Measurements from ENCODE around the gene PLA2G15. TPM values are rescaled to one million over a fixed set of nuclear protein-coding genes. Genes with fewer than 3 reads are reported as not detected.

Gene PLA2G15
- total RNA-seq, 1 donor from 2014 or later: 26.8 TPM

DNA sequence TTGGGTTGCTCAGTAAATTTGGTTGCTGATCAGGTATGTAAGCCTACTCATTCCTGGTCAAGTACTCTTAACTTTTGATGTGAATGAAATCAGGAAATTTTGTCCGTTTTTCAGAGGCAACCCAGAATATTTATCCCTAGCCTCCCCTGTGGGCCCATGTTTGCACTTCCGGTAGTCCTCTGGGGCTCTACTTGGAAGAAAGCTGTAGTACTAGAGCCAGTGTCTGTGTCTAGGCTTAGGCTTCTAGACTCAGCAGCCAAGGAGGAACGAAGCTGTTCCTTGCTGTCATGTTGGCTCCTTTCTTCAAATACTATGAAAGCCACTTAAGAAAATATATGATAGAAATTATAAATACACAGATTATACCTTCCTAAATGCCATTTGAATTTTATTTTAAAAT is 30.4 kb upstream of the PLA2G15 start:
- Mint-ChIP-seq H3K36me3 (ENCODE audit: low read depth, unreplicated experiment) (peaks cover 7% of the 10 kb centered on the region), H3K27ac (ENCODE audit: unreplicated experiment) (no peak overlapping the region), H3K9me3 (ENCODE audit: unreplicated experiment) (no peaks in the 10 kb centered on the region), H3K4me1 (ENCODE audit: low read depth, unreplicated experiment) (peaks cover 3% of the 10 kb centered on the region), H3K4me3 (ENCODE audit: unreplicated experiment) (no peak overlapping the region), H3K27me3 (ENCODE audit: low read depth, unreplicated experiment) (no peaks in the 10 kb centered on the region)
- no peaks in the 10 kb centered on the region for H3K9me3 ChIP-seq (ENCODE audit: insufficient read depth, low read depth, low read length)
- no peak overlapping the region for H3K4me3 ChIP-seq (ENCODE audit: insufficient read depth, low read depth, low read length)
- no peaks in the 10 kb centered on the region for H3K36me3 ChIP-seq (ENCODE audit: insufficient read depth, low read length)
- H3K4me1 ChIP-seq (ENCODE audit: insufficient read depth, low read length): no peaks in the 10 kb centered on the region
- TF ChIP-seq, protein P1, sequence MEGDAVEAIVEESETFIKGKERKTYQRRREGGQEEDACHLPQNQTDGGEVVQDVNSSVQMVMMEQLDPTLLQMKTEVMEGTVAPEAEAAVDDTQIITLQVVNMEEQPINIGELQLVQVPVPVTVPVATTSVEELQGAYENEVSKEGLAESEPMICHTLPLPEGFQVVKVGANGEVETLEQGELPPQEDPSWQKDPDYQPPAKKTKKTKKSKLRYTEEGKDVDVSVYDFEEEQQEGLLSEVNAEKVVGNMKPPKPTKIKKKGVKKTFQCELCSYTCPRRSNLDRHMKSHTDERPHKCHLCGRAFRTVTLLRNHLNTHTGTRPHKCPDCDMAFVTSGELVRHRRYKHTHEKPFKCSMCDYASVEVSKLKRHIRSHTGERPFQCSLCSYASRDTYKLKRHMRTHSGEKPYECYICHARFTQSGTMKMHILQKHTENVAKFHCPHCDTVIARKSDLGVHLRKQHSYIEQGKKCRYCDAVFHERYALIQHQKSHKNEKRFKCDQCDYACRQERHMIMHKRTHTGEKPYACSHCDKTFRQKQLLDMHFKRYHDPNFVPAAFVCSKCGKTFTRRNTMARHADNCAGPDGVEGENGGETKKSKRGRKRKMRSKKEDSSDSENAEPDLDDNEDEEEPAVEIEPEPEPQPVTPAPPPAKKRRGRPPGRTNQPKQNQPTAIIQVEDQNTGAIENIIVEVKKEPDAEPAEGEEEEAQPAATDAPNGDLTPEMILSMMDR (IDR thresholded peaks at IDR 0.05; ENCODE audit: insufficient read depth, low read depth, low read length): no peak
- TF ChIP-seq EZH2 (IDR thresholded peaks at IDR 0.05; ENCODE audit: insufficient read depth, low read length): no peak
- peaks cover 7% of the 10 kb centered on the region for H4K20me1 ChIP-seq (ENCODE audit: insufficient read depth, low read length)
- FAIRE-seq: no peak
- no peak for DNase-seq (ENCODE audit: low read depth)
- no peak overlapping the region for H3K27ac ChIP-seq (ENCODE audit: low read depth, low read length)
- H3K4me2 ChIP-seq (ENCODE audit: low read length): no peak overlapping the region
- no peak overlapping the region for H2AFZ ChIP-seq (ENCODE audit: low read depth, low read length)
- H3K9ac ChIP-seq (ENCODE audit: low read length): no peak overlapping the region
- no peaks in the 10 kb centered on the region for H3K27me3 ChIP-seq (ENCODE audit: insufficient read depth, low read length)
- peaks cover 4% of the 10 kb centered on the region for H3K79me2 ChIP-seq (ENCODE audit: insufficient read depth, low read length)

DNA sequence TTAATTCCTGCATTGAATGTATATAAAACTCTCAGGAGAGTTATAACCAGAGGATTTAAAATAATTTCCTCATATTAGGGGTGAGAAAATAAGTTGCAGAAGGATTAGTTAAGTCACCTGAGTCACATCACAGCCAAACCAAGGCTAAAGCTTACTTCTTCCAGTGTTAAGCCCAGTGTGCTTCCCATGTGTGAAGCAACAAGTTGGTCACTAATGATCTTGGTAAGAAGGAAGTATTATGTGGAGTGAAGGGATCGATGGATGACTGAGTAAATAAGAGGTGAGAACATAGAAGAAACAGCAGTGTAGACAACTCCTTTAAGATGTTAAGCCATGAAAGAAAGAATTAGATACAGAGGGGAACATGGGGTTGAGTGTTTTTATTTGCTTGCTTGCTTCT is 29.9 kb upstream of the PLA2G15 start:
- DNase-seq (ENCODE audit: low read depth) (no peak), FAIRE-seq (no peak)
- no peaks in the 10 kb centered on the region for H3K36me3 ChIP-seq (ENCODE audit: insufficient read depth, low read length)
- Mint-ChIP-seq H3K9me3 (ENCODE audit: unreplicated experiment) (no peaks in the 10 kb centered on the region), H3K27me3 (ENCODE audit: low read depth, unreplicated experiment) (no peaks in the 10 kb centered on the region), H3K27ac (ENCODE audit: unreplicated experiment) (no peak overlapping the region), H3K4me1 (ENCODE audit: low read depth, unreplicated experiment) (peaks cover 3% of the 10 kb centered on the region), H3K36me3 (ENCODE audit: low read depth, unreplicated experiment) (peaks cover 7% of the 10 kb centered on the region), H3K4me3 (ENCODE audit: unreplicated experiment) (no peak overlapping the region)
- no peaks in the 10 kb centered on the region for H3K27me3 ChIP-seq (ENCODE audit: insufficient read depth, low read length)
- no peaks in the 10 kb centered on the region for H3K4me1 ChIP-seq (ENCODE audit: insufficient read depth, low read length)
- peaks cover 4% of the 10 kb centered on the region for H3K79me2 ChIP-seq (ENCODE audit: insufficient read depth, low read length)
- TF ChIP-seq EZH2 (IDR thresholded peaks at IDR 0.05; ENCODE audit: insufficient read depth, low read length): no peak
- TF ChIP-seq, protein P1 (IDR thresholded peaks at IDR 0.05; ENCODE audit: insufficient read depth, low read depth, low read length): no peak
- H3K4me2 ChIP-seq (ENCODE audit: low read length): no peak overlapping the region
- no peaks in the 10 kb centered on the region for H3K9me3 ChIP-seq (ENCODE audit: insufficient read depth, low read depth, low read length)
- H3K27ac ChIP-seq (ENCODE audit: low read depth, low read length): no peak overlapping the region
- H2AFZ ChIP-seq (ENCODE audit: low read depth, low read length): no peak overlapping the region
- no peak overlapping the region for H3K9ac ChIP-seq (ENCODE audit: low read length)
- no peak overlapping the region for H3K4me3 ChIP-seq (ENCODE audit: insufficient read depth, low read depth, low read length)
- peaks cover 7% of the 10 kb centered on the region for H4K20me1 ChIP-seq (ENCODE audit: insufficient read depth, low read length)

DNA sequence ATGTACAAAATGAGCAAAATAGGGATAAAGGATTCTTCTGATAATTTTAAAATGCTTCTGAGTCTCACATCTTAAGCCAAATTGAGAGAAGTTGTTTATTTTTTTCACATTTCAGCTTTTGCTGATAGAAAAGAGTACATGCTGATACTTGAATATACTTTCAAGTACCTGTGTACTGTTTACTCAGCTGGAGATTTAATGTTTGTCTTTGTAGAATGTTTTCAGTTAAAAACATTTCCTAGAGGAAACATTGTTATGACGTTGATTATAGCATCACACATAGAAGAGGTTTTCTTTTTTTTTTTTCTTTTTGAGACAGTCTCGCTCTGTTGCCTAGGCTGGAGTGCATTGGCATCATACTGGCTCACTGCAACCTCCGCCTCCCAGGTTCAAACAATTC is 28.9 kb upstream of the PLA2G15 start:
- no peak overlapping the region for H3K27ac Mint-ChIP-seq (ENCODE audit: unreplicated experiment)
- H3K9me3 Mint-ChIP-seq (ENCODE audit: unreplicated experiment): no peaks in the 10 kb centered on the region
- no peak for TF ChIP-seq EZH2 (IDR thresholded peaks at IDR 0.05; ENCODE audit: insufficient read depth, low read length)
- TF ChIP-seq, protein P1 (IDR thresholded peaks at IDR 0.05; ENCODE audit: insufficient read depth, low read depth, low read length): no peak
- no peak overlapping the region for H3K4me3 Mint-ChIP-seq (ENCODE audit: unreplicated experiment)
- Histone ChIP-seq H3K4me3 (ENCODE audit: insufficient read depth, low read depth, low read length) (no peak overlapping the region), H3K9ac (ENCODE audit: low read length) (no peak overlapping the region), H3K27me3 (ENCODE audit: insufficient read depth, low read length) (no peaks in the 10 kb centered on the region), H3K4me2 (ENCODE audit: low read length) (no peak overlapping the region), H3K27ac (ENCODE audit: low read depth, low read length) (no peak overlapping the region), H2AFZ (ENCODE audit: low read depth, low read length) (no peak overlapping the region), H3K9me3 (ENCODE audit: insufficient read depth, low read depth, low read length) (no peaks in the 10 kb centered on the region), H4K20me1 (ENCODE audit: insufficient read depth, low read length) (peaks cover 7% of the 10 kb centered on the region), H3K4me1 (ENCODE audit: insufficient read depth, low read length) (no peaks in the 10 kb centered on the region), H3K36me3 (ENCODE audit: insufficient read depth, low read length) (no peaks in the 10 kb centered on the region), H3K79me2 (ENCODE audit: insufficient read depth, low read length) (peaks cover 4% of the 10 kb centered on the region)
- no peaks in the 10 kb centered on the region for H3K27me3 Mint-ChIP-seq (ENCODE audit: low read depth, unreplicated experiment)
- no peak for FAIRE-seq
- H3K4me1 Mint-ChIP-seq (ENCODE audit: low read depth, unreplicated experiment): peaks cover 3% of the 10 kb centered on the region
- H3K36me3 Mint-ChIP-seq (ENCODE audit: low read depth, unreplicated experiment): peaks cover 7% of the 10 kb centered on the region
- DNase-seq (ENCODE audit: low read depth): no peak
